Pancreas (tissue), 10 donors: ENCODE results near the gene FAM227B. TPM values are rescaled to one million over a fixed set of nuclear protein-coding genes. Genes with fewer than 3 reads are reported as not detected.
A peak's percentile ranks its signal among the peaks of the same experiment; 100 is the strongest.

Experiments
- ATAC-seq, 4 donors: fragments of 200-7000 bp; cut with Tn5 transposase; one replicate each; pipeline versions ENCODE4 v1.8.0 to v1.9.1; 2020; ENCODE audit warnings: mild to moderate bottlenecking in 4 of 4, moderate library complexity in 4 of 4
- DNase-seq, 6 donors: peaks; one replicate each; pipeline ENCODE4 v3.0.0-alpha.2; 2020
- FAIRE-seq: peaks from 2 replicates; lab custom pipeline; 2012; peaks lifted over from hg19 to GRCh38; lab: Jason Lieb, UNC
- H3K27ac ChIP-seq, 4 donors: fragments of 200-600 bp; sonication (generic); 1 replicate in 3 of 4; 2 replicates in 1 of 4; pipeline versions ENCODE4 v1.5.0 to v1.8.0; 2020
- H3K27me3 ChIP-seq, 4 donors: fragments of 200-600 bp; one replicate each; pipeline ENCODE4 v1.8.0; 2021
- H3K36me3 ChIP-seq, 3 donors: fragments of 200-600 bp; sonication (generic) in 1 of 3; one replicate each; pipeline versions ENCODE4 v1.5.0 to v1.8.0; 2020 to 2021
- H3K4me1 ChIP-seq, 3 donors: fragments of 200-600 bp; one replicate each; pipeline ENCODE4 v1.8.0; 2021
- H3K4me3 ChIP-seq, 4 donors: fragments of 200-600 bp; sonication (generic) in 2 of 4; one replicate each; pipeline versions ENCODE4 v1.5.0 to v1.8.0; 2020 to 2021
- H3K9me3 ChIP-seq, 4 donors: fragments of 200-600 bp; one replicate each; pipeline ENCODE4 v1.8.0; 2021
- WGBS, 2 donors: extraction: QIAGEN DNeasy Blood & Tissue Kit; methylation state at CpG; one replicate each; pipeline ENCODE4 v1.1.7; 2013; 5-methylcytosine and 5-hydroxymethylcytosine counted together
- intact Hi-C, 3 donors: fragments of 100-400 bp; cut with DNase I; formaldehyde crosslinking; loops; one replicate each; pipeline versions ENCODE4 v1.11.1 to v1.14.2; 2022
- polyA plus RNA-seq, 2 donors: library from polyadenylated mRNA; stranded (reverse); fragments of 200-250 nt; gene quantifications; one replicate each; pipeline ENCODE4 v1.2.3, GENCODE V29; 2013
- total RNA-seq, 6 donors: library from RNA; stranded (reverse); fragmentation: NEBNext Ultra II Directional in 4 of 6; extraction: Animal tissue kit (Norgen Biotek cat#: 25700) in 4 of 6; gene quantifications; one replicate each; pipeline versions ENCODE4 v1.2.1 to v1.2.4, GENCODE V29; 2021 to 2023
- TF ChIP-seq, protein P1 (sequence below), 4 donors: fragments of 200-600 bp; sonication (generic) in 3 of 4; IDR thresholded peaks; one replicate each; pipeline versions ENCODE4 v1.5.0 to v1.8.0; 2021; ENCODE audit warnings: antibody characterized with exemption in 4 of 4
- donor health status: healthy with polysubstance abuse.
- donor health status: DM: no; HTN: no; CAD: no; lungs with moderate emphysema.
- donor health status: DM: no; HTN: no; CAD: no.
- donor health status: control.
- donor health status: control.
- donor health status: Bipolar disorder and iron deficiency.
- donor health status: DM: yes; HTN: yes; CAD: no.
- donor health status: DM: no; HTN: no; CAD: no.
- donor health status: DM: no; HTN: no; CAD: no.
- donor health status: DM: yes; HTN: yes; CAD: no.

Gene FAM227B
- total and polyA plus RNA-seq, 8 donors = 3.1 to 6.5 (median 4.1) TPM

DNA sequence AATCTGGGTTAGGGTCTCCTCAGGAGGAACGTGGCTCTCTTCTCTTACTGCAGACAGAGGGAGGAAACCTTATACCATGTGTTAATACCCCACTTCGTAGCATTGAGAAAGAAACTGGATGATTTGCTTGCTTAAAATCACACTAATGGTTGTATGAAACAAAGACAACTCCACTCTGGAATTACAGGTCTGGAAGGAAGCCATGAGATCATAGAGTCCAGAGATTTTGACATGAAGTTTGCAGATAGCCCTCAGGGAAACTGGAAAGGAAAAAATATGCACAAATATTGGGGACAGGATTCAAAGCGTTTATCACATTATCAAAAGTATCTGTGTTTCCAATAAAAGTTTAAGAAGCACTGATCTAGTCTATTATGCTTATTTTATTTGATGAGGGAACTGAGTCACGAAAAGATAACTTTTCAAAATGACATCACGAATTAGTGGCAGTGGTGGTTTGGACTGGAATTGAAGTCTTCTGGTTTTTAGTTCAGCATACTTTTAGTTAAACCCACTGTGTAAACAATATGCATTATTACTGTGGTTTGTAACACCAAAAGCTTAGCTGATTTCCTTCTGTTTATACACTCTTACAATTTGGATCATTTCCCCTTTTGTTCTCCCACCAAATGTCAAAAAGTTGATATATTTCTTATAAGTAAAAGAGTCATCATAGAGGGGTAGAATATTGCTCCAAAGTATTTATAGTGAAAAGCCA is 180.8 kb downstream of the FAM227B start:
- no peaks in the 10 kb centered on the region for H3K36me3 ChIP-seq
- H3K4me3 ChIP-seq = no peak overlapping the region
- no peaks in the 10 kb centered on the region for H3K27me3 ChIP-seq
- no peak for FAIRE-seq
- DNase-seq = no peak
- no peak for ATAC-seq
- H3K27ac ChIP-seq = no peak overlapping the region
- peaks cover 0 to 5% (median 0%) of the 10 kb centered on the region in 3 donors for H3K4me1 ChIP-seq
- 63 to 83% methylated on average over 5 of the region's 5 CpGs for WGBS, 2 donors
- intact Hi-C loops = no loop called here
- no peaks in the 10 kb centered on the region for H3K9me3 ChIP-seq
- TF ChIP-seq, protein P1, sequence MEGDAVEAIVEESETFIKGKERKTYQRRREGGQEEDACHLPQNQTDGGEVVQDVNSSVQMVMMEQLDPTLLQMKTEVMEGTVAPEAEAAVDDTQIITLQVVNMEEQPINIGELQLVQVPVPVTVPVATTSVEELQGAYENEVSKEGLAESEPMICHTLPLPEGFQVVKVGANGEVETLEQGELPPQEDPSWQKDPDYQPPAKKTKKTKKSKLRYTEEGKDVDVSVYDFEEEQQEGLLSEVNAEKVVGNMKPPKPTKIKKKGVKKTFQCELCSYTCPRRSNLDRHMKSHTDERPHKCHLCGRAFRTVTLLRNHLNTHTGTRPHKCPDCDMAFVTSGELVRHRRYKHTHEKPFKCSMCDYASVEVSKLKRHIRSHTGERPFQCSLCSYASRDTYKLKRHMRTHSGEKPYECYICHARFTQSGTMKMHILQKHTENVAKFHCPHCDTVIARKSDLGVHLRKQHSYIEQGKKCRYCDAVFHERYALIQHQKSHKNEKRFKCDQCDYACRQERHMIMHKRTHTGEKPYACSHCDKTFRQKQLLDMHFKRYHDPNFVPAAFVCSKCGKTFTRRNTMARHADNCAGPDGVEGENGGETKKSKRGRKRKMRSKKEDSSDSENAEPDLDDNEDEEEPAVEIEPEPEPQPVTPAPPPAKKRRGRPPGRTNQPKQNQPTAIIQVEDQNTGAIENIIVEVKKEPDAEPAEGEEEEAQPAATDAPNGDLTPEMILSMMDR (IDR thresholded peaks at IDR 0.05) = no peak

GRCh38 chr15:49438962-49439631 is 181.5 kb downstream of the FAM227B start:
- Histone ChIP-seq H3K36me3 (no peaks in the 10 kb centered on the region), H3K4me3 (no peak overlapping the region), H3K27me3 (no peaks in the 10 kb centered on the region), H3K9me3 (no peaks in the 10 kb centered on the region), H3K27ac (no peak overlapping the region), H3K4me1 (peaks cover 0 to 5% (median 0%) of the 10 kb centered on the region in 3 donors)
- TF ChIP-seq, protein P1 (IDR thresholded peaks at IDR 0.05) = no peak
- FAIRE-seq (no peak), ATAC-seq (peak in 2 of 4 donors; percentile 44 to 57), DNase-seq (peak in 1 of 6 donors; percentile 3)
- intact Hi-C loops = no loop called here
- WGBS, 2 donors = 79 to 82% methylated on average over 6 of the region's 6 CpGs

DNA sequence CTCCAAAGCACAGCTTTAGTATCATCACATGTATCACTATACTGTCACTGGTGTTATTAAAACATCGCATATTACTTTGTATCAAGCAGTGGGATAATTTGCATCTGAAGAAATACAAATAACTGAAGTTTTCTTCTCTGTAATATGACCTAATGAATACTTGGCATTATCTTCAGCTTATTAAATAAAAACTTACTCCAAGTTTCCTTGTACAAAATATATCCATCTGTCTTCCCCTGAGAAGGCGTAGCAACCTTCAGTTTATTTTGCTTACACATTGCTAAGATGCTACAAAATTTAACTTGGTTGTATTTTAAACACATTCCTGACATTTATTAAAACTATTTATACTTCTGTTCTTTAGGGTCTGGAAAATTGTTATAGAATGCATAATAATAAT is 183.9 kb downstream of the FAM227B start:
- ATAC-seq (no peak), FAIRE-seq (peak; percentile 39), DNase-seq (no peak)
- Histone ChIP-seq H3K4me1 (peaks cover 0 to 5% (median 0%) of the 10 kb centered on the region in 3 donors), H3K36me3 (no peaks in the 10 kb centered on the region), H3K4me3 (no peak overlapping the region), H3K27ac (no peak overlapping the region), H3K9me3 (no peaks in the 10 kb centered on the region), H3K27me3 (no peaks in the 10 kb centered on the region)
- TF ChIP-seq, protein P1 (IDR thresholded peaks at IDR 0.05) = no peak
- WGBS, 2 donors = 91 to 97% methylated on average over 2 of the region's 2 CpGs
- intact Hi-C loops = no loop called here

- TF ChIP-seq, protein P1 (IDR thresholded peaks at IDR 0.05) = no peak
- FAIRE-seq = peak; percentile 71
- Histone ChIP-seq H3K4me1 (peaks cover 0 to 5% (median 0%) of the 10 kb centered on the region in 3 donors), H3K36me3 (no peaks in the 10 kb centered on the region), H3K9me3 (no peaks in the 10 kb centered on the region), H3K27ac (no peak overlapping the region), H3K27me3 (no peaks in the 10 kb centered on the region), H3K4me3 (no peak overlapping the region)
- 24 to 26% methylated on average over 1 of the region's 1 CpG for WGBS, 2 donors
- peak in 1 of 4 donors; percentile 75 for ATAC-seq
- intact Hi-C loops = no loop called here
- no peak for DNase-seq
These were observed 185.4 kb downstream of the FAM227B start for GRCh38 chr15:49435174-49435573.

GRCh38 chr15:49430046-49430445 is 190.6 kb downstream of the FAM227B start:
- 93 to 94% methylated on average over 1 of the region's 1 CpG for WGBS, 2 donors
- Histone ChIP-seq H3K27me3 (no peaks in the 10 kb centered on the region), H3K36me3 (no peaks in the 10 kb centered on the region), H3K9me3 (no peaks in the 10 kb centered on the region), H3K4me1 (no peaks in the 10 kb centered on the region), H3K4me3 (no peak overlapping the region), H3K27ac (no peak overlapping the region)
- TF ChIP-seq, protein P1 (IDR thresholded peaks at IDR 0.05) = no peak
- no peak for DNase-seq
- no peak for FAIRE-seq
- intact Hi-C loops = no loop called here
- ATAC-seq = no peak
